Measurements from ENCODE around the gene IL10RB.
"Not testable (repeated sequence)": the region's sequence is repeated elsewhere in the genome, so short reads cannot be mapped to it uniquely, and the experiment has no call there.

The IL10RB gene

DNA sequence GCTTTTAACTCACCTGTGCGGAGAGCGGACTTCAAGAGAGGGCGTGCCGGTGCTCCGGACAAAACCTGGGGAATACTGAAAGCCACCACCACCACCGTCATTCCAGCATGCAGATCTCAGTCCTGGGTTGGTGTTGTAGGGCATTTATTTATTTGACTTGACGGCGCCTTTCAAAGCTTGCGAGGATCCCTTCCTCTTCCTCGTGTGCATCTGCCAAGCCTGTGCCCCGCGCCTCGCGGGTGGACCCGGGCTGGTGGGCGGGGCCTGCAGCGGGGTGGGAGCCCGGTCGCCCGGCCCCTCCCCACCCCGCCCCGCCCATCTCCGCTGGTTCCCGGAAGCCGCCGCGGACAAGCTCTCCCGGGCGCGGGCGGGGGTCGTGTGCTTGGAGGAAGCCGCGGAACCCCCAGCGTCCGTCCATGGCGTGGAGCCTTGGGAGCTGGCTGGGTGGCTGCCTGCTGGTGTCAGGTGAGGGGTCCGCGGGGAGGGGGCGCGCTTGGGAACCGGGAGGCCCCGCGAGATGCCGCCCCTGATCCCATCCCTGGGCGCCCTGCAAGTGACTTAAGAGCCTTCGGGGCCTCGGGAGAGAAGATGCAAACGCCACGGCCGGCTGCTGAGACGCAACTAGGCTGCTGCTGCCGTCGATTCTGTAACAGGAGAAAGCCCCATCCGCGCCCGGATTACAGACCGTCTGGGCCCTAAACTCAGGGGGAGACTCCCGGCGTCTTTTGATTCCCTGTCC is at the start of gene IL10RB:
Gene IL10RB, plus strand, starts transcription at position 318 of the 739 bp plus-strand sequence. Its CDS starts 99 bp downstream, at position 417.
- peak; percentile 77 for DNase-seq

- DNase-seq: no peak
Measured at GRCh38 chr21:33217138-33217520, 49.0 kb upstream of the IL10RB start.

DNA sequence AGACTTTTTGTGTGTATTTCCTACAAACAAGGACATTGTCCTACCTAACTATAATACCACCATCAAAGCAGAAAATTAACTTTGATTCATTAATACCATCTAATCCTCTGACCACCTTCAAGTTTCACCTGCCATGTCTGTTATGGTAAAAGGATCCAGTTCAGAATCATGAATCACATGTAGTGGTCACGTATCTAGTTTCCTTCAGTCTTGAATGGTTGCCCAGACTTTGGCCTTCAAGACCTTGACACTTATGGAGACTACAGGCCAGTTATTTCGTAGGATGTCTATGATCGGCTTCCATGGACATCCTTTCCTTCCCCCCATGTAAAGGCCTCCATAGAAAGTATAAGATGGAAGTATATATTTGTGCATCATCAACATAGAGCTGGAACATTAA is 46.9 kb upstream of the IL10RB start:
- no peak for DNase-seq

DNA sequence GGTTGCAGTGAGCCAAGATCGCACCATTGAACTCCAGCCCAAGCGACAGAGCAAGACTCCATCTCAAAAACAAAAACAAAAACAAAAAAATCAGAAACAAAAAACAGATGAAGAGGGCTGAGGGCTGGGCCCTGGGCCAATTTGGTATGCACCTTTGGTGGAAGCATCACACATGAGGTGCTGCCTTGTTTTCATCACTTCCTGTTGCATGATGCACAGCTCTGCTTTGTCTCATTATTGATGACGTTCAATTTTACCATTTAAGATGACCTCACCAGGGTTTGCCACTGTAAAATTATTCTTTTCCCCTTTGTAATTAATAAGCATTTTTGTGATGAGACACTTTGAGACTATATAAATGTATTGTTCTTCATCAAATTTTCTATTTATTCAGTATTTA is 46.2 kb upstream of the IL10RB start:
- no peak for DNase-seq

GRCh38 chr21:33225376-33225775 is 40.8 kb upstream of the IL10RB start:
- not testable (repeated sequence) for DNase-seq

GRCh38 chr21:33228455-33228854 is 37.7 kb upstream of the IL10RB start:
- no peak for DNase-seq

DNA sequence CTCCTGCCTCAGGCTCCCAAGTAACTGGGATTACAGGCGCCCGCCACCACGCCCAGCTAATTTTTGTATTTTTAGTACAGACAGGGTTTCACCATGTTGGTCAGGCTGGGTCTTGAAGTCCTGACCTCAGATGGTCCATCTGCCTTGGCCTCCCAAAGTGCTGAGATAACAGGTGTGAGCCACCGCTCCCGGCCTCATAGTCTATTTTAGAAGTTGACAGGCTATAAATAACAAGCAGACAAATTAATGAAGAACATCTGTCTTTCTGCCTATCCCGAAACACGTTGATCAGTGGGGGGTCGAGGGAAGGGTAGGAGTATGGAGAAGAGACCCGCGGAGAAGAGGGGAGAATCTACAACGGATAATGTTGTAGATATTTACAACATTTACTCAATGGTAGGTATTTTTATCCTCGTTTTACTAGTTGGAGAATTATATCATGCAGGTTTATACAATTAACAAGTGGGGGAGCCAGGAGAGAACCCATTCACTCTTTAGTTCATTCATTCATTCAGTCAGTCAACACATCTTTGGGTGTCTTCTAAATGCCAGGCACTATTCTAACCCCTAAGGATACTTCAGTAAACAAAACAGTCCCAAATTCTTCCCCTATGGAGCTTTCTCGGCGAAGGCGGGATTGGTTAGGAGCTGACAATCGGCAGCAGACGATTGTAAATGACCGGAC is 36.9 kb upstream of the IL10RB start:
- no peak for DNase-seq

DNA sequence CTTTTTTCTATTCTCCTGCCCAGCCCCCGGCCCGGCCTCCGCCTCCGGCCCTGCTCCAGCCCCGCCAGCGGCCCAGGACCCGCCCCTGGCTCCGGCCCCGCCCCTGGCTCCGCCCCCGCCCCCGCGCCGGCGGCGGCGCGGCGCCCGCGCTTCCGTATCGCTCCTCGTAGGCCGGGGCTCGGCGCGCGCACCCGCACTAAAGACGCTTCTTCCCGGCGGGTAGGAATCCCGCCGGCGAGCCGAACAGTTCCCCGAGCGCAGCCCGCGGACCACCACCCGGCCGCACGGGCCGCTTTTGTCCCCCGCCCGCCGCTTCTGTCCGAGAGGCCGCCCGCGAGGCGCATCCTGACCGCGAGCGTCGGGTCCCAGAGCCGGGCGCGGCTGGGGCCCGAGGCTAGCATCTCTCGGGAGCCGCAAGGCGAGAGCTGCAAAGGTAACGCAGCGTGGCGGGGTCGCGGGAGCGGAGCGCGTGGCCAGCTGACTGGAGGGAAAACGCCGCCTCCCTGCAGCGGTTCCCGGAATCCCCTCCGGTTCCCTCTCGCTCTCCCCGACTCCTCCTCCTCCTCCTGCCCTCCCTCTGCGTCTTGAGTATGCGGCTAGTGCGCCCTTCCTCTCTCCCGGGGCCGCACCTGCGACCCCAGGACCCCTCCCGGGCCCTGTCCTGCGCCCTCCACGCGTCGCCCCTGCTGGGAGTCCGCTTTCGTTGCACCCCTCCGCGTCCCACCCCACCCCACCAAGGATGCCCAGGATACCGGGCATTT is 36.2 kb upstream of the IL10RB start, which contains the start of gene IFNAR2:
Gene IFNAR2, plus strand, starts transcription at position 155 of the 761 bp plus-strand sequence. CDS start 11,985 bp downstream, outside the sequence.
- peak; percentile 79 for DNase-seq

- DNase-seq: peak; percentile 48
Measured at GRCh38 chr21:33230545-33231324, 35.4 kb upstream of the IL10RB start.

DNA sequence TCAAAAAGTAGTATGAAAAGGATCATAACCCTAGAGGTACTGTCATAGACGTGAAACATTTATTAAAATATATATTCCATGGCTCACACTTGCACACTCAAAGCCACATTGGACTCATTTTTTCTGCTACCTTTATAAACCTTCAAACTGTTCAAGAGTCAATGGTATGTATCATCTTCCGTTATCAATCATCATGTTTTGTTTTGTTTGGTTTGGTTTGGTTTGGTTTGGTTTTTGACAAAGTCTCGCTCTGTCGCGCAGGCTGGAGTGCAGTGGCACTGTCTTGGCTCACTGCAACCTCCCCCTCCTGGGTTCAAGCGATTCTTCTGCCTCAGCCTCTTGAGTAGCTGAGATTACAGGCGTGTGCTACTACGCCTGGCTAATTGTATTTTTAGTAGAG is 34.6 kb upstream of the IL10RB start:
- peak; percentile 74 for DNase-seq

DNA sequence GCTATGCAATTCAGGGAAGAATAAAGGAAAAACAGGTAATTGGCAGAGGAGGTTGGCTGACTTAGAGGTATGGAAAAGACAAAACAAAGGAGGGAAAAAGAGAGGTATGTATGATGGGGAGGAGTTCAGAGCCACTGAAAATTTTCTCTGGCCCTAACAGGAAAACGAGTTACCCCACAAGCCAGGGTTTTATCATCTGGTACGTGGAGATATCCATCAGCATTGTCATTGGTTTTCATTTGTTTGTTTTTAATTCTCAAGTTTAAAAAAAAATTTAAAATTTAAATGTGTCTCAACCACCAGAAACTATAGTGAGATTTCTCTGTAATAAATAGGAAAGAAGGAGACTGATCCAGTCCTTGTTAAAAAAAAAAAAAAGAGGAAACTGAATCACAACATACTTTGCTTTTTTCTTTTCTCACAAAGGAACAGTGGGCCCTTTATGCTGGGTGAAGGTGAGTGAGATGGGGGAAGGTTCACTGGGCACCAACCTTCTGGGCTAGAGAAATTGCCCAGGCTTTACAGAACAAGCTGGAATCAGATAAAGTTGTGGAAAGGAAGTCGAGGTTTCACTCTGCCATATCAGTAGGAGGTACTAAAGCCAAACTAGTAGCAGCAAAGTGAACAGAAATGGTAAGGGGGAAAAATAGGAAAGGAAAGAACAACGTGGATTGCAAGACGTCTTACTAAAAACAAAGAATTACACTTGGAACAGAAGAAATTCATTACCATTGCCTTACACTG is 33.7 kb upstream of the IL10RB start:
- DNase-seq: no peak

DNA sequence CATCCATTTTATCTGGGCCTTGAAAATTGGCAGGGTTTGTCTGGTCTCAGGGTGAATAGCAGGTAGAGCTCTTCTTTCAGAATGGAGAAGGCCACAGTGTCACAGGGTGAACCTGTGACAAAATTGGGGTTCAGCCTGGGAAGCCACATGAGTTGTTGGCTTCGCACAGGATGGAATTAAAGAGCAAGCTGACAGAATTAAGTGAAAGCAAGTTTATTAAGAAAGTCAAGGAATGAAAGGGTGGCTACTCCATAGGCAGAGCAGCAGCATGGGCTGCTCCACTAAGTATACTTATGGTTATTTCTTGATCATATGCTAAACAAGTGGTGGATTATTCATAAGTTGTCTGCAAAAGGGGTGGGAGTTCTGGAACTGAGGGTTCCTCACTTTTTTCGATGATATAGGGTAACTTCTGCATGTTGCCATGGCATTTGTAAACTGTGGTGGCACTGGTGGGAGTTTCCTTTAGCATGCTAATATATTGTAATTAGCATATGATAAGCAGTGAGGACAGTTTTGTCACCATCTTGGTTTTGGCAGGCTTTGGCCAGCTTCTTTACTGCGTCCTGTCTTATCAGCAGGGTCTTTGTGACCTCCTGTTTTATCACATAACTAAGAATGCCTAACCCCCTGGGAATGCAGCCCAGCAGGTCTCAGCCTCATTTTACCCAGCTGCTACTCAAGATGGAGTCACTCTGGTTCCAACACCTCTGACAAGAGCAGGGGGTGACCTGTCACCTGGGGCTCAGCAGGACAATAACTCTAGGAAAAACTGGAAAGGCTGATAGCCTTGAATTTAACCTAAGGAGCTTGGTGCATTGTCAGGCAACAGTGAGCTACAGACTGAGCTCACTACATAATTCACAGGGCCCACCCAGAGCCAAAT is 31.3 kb upstream of the IL10RB start:
- peak; percentile 44 for DNase-seq

GRCh38 chr21:33236013-33236686 is 30.0 kb upstream of the IL10RB start:
- DNase-seq: no peak

DNA sequence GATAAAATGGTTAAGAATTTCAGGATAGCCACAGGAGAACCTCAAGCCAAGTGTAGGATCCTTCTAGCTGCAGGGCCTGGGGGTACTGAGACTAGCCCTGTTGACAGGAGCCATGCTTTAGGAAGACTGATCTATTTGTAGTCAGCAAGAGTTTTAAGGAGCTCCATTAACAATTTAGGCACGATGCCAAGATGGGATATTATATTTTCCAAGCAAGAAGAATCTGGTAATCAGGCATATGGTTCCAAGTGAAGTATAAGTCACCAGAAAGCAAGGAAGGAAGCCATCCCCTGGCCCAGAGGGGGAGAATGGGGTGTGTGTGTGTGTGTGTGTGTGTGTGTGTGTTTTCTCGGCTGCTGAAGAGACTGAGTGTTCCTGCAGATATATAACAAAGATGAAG is 29.4 kb upstream of the IL10RB start:
- no peak for DNase-seq

DNA sequence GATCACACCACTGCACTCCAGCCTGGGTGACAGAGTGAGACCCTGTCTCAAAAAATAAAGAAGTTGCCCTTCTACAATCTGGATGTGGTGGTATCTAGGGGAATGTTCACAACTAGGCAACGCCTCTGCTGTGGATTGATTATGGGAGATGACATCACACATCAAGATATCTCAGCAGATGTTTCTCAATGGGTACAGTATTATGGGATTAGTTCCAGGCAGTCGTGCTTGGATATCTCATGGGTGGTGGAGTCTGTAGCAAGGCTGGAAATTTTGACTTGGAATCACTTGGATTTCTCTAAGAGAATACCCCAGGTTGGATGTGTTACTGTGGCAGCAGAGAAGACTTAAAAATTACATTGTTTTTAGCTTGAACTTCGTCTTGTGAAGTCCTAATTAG is 28.7 kb upstream of the IL10RB start:
- DNase-seq: no peak

- no peak for DNase-seq
Measured at GRCh38 chr21:33238146-33238545, 28.0 kb upstream of the IL10RB start.

- no peak for DNase-seq
Measured at GRCh38 chr21:33238565-33239255, 27.5 kb upstream of the IL10RB start.

- DNase-seq: not testable (repeated sequence)
Measured at GRCh38 chr21:33239559-33240127, 26.5 kb upstream of the IL10RB start.

GRCh38 chr21:33240404-33240803 is 25.8 kb upstream of the IL10RB start:
- DNase-seq: no peak

Measured in activated CD4-positive, alpha-beta T cell treated with anti-CD3 and anti-CD28 coated beads for 48 hours (primary cell).